Activated CD8-positive, alpha-beta memory T cell treated with anti-CD3 and anti-CD28 coated beads for 48 hours (primary cell): ENCODE data around the gene BEND4.
"Not testable (repeated sequence)": the region's sequence is repeated elsewhere in the genome, so short reads cannot be mapped to it uniquely, and the experiment has no call there.

ENCODE experiments used
- DNase-seq, 3 experiments: peaks; one replicate each; pipeline ENCODE4 v3.0.0-alpha.2; 2020; ENCODE audit warnings: low read depth in 2 of 3, low spot score in 2 of 3

BEND4 gene

GRCh38 chr4:42152507-42153504 lies at the start of gene BEND4:
Gene BEND4 (minus strand): TSS chr4:42152655. CDS start chr4:42152143, 512 bp downstream.
- no peak for DNase-seq

- DNase-seq = no peak
Measured at GRCh38 chr4:42197341-42197740, 44.9 kb upstream of the BEND4 start.

DNA sequence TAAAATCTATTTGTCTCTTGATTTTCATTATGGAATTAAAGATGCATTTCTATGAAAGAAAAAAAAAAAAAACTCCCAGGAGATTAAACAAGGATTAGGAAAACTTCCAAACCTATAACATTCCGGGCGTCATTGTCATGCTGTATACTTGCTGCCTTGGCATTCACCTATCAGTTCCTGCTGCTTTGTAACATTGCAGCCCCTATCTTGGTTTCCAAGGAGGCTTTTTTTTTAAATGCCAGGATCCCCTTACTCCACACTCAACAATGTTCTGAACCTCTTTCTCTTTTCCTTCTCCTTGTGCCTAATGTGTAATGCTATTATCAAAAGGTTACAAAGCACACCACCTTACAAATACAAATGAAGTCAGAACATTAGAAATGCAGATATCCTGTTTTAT lies 20.5 kb upstream of the BEND4 start:
- no peak for DNase-seq

DNA sequence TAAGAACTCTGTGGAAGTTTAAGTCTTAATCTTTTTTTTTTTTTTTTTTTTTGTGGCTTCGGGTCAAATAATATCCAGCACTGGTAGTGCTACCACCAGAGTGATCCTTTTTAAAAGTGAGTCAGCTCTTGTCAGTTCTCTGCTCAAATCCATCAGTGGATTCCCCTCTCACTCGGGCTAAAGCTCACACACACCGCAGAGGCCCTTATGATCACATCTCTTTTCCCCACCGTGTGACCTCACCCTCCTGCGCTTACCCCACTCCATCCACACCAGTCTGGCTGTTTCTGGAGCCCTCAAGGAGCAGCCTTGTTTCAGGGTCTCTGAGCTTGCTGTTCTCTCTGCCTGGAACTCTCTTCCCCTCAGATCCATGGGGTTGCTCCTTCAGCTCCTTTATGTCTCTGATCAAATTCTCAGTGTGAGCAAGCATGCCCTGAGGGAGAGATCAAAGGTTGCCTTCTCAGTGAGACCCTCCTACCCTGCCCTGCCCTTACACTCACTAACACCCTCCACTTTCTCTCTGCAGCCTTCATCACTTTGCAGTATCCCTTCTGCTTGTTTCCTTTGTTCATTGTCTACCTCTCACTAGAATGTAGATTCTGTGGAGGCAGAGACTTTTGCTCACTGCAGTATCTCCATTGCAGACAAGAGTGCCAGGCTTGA lies 19.8 kb upstream of the BEND4 start:
- DNase-seq = no peak

GRCh38 chr4:42167709-42168108 lies 15.3 kb upstream of the BEND4 start:
- no peak for DNase-seq

- not testable (repeated sequence) for DNase-seq
Measured at GRCh38 chr4:42166186-42166585, 13.7 kb upstream of the BEND4 start.

DNA sequence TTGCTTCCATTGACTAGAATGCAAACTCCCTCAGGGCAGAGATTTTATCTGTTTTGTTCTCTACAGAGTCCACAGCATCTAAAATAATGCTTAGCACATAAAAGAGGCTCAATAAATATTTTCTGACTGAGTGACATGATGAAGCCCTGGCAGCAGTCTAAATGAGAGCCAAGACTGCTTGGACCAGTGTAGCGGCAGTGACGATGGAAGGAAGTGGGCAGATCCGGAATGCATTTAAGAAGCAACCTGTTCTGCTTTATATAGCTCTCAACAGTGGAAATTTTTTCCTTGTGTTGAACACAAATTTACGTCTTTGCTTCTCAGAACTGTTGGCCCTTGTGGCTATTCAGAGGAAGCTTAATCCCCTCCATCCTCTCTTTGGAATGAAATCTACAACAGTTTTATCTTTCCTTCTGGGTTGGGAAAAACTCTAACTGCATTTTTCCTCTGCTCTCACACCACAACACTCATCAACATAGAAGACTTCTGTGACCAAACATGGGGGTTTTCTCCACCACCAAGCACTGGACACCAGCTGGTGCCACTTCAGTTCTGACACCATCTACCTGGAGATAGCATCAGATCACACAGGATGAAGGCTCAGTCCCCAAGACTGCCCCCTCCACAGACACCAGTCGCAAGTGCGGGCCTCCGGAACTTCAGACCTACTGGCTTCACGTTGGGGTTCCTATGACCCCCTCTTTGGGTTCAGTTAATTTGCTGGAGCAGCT lies 7.0 kb upstream of the BEND4 start:
- DNase-seq = no peak

- DNase-seq = peak in 1 of 3 experiments; percentile 13
Measured at GRCh38 chr4:42151568-42152506, 618 bp downstream of the BEND4 start.

- no peak for DNase-seq
Measured at GRCh38 chr4:42150653-42151567, 1.5 kb downstream of the BEND4 start.

DNA sequence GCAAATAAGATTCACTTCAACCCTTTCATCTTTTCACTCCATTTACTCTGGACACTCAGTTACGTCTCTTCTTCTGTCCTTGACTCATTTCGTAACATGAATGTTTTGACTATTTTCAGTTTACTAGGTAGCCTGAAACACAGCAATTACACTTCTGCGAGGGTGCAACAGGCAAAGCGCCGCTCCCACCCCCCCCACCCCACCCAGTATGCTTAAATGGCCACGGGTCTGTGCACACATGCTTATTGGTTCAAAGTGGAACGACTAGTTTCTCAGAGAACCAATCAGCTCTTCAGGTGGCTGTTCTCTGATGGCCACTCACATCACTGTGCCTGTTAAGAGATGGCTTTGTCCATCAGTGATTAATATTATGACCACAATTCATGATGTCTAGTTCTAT lies 3.5 kb downstream of the BEND4 start:
- DNase-seq = no peak

GRCh38 chr4:42148425-42148824 lies 4.0 kb downstream of the BEND4 start:
- DNase-seq = no peak

- no peak for DNase-seq
Measured at GRCh38 chr4:42144028-42144427, 8.4 kb downstream of the BEND4 start.

GRCh38 chr4:42142591-42142990 lies 9.9 kb downstream of the BEND4 start:
- DNase-seq = no peak

DNA sequence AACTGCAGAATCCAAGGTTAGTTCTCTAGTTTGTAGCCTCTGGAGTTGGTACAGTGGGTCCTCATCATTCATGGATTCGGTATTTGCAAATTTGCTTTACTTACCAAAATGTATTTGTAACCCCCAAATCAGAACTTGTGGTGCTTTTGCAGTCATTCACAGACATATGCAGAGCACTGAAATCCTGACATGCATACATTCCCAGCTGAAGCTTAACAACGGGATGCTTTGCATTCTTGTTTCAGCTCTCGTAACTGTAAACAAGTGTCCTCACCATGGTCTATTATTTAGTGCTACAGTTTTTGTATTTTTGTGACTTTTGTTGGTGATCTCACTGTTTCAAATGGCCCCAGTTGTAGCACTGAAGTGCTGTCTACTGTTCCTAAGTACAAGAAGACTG lies 16.1 kb downstream of the BEND4 start:
- no peak for DNase-seq

GRCh38 chr4:42133006-42133405 lies 19.4 kb downstream of the BEND4 start:
- DNase-seq = no peak

GRCh38 chr4:42132099-42132498 lies 20.4 kb downstream of the BEND4 start:
- DNase-seq = no peak

DNA sequence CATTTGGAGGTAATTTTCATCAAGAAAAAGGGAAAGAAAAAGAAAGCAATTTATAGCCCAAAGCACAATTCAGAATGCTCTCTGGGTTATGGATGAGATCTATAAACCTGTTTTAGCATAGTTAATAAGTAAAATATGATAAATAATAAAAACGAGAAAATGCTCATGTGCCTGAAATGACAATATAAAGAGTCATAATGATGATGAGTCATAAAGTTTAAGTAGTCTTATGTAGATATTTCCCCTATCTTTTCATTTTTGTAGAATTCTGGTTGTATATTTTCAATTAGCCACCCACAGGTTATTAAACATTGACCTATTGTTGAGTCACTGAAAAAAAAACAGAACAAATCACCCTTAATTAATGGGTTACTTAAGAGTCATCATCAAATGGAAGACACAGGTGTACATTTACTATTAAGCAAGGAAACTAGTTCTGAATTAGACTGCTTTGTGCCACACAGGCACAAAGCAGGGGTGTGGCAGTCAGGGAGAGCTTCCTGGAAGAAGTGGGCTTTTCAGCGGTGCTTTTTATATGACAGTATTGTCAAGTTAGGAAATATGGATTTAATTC lies 29.3 kb downstream of the BEND4 start:
- no peak for DNase-seq

- no peak for DNase-seq
Measured at GRCh38 chr4:42122237-42122636, 30.2 kb downstream of the BEND4 start.

DNA sequence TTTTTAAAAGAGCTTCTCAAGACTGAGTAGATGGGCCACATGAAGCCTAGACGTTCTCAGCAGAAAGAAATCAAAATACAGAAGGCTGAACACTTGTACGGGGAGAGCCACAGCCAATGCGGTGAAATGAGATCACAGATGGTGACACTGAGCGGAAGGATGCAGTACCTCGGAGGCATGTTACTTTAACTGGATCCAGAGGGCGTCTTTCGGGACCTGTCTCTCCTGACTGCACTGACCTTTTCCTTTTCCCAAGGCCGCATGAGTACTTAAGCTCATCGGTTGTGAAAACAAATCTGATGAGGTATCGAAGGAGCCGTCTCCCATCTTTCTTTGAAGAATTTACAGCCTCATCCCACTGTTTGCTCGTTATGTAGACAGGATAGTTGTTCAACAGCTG lies 32.6 kb downstream of the BEND4 start:
- no peak for DNase-seq
